Epithelial cell of proximal tubule (primary cell): ENCODE data around the gene AUTS2. TPM values are rescaled to one million over a fixed set of nuclear protein-coding genes. Genes with fewer than 3 reads are reported as not detected.

Source experiments
- DNase-seq: peaks from one replicate; pipeline ENCODE4 v3.0.0-alpha.2; 2011; ENCODE audit warnings: low read depth
- H3K4me3 ChIP-seq: 2 replicates; pipeline ENCODE4 v1.5.1; 2011; ENCODE audit warnings: low read depth, mild to moderate bottlenecking, low read length
- CTCF ChIP-seq: conservative IDR thresholded peaks from 2 replicates; pipeline ENCODE4 v1.5.1; 2012; ENCODE audit warnings: low read depth, mild to moderate bottlenecking, low read length
- total RNA-seq: library from RNA; depleted of rRNA; stranded (reverse); fragments of >200 nt; gene quantifications from 2 replicates; pipeline ENCODE4 v1.2.3, GENCODE V29; 2015

Gene AUTS2
- total RNA-seq, 1 donor from 2014 or later, result 10.0 TPM

GRCh38 chr7:69934144-69934903 is 336.0 kb downstream of the AUTS2 start:
- no peak overlapping the region for H3K4me3 ChIP-seq
- DNase-seq, result no peak
- TF ChIP-seq CTCF, result no peak

DNA sequence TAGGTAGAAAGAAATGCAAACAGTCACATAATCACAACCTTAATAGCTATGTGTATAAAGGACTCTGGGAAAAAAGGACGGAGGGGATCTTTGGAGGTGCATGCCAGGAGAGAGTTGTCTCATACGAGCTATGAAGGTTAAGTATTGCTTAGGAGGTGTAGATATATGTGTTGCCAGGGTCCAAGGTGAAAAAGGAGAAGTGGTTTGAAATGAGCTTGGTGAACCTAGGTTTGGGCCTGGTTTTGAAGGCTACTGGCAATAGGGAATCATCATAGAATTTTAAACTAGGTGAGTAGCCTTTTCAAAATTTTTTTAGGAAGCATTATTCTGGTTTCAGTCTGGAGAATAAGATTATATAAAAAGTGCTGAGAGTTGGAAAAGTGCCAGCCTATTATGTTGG is 336.8 kb downstream of the AUTS2 start:
- TF ChIP-seq CTCF, result no peak
- no peak overlapping the region for H3K4me3 ChIP-seq
- DNase-seq, result no peak

DNA sequence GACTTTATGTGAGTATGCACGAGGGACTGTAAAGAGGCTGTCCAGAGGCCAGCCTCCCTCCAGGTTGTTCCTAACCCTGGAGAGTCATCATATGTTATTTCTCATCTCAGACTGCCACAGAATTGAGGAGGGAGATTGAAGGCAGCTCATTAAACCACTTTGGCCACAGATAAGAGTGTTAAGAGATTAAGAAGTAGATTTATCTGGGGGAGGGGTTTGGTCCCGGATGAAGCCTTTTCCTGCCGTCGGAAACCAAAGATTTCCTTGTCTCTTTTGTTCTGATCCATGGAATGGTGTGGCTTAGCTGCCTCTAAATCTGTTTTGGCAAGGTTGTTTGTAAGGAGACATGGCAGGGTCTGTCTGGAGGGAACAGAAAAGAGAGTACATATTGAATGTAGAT is 338.8 kb downstream of the AUTS2 start:
- no peak overlapping the region for H3K4me3 ChIP-seq
- no peak for DNase-seq
- TF ChIP-seq CTCF, result no peak

DNA sequence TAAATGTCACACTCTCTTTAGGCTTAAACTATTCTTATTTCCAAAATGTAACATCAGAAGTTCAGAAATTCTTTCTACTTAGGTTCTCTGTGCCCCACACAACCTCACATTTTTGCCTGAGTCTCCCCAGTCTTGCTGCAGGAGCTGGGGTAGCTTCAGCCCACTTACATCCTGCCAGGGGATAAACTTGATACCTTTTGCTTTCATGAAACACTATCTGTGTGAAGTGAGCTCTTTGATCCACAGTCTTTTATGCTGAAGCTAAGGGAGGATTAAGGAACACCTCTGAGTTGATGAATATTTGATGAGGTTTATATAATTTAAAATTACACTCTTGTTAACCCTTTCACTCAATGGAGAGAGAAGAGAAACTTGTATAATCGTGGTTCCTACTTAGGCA is 341.0 kb downstream of the AUTS2 start:
- no peak for DNase-seq
- no peak for TF ChIP-seq CTCF
- H3K4me3 ChIP-seq, result no peak overlapping the region

GRCh38 chr7:69941077-69941651 is 342.9 kb downstream of the AUTS2 start:
- TF ChIP-seq CTCF, result no peak
- DNase-seq, result no peak
- no peak overlapping the region for H3K4me3 ChIP-seq

- no peak for DNase-seq
- H3K4me3 ChIP-seq, result no peak overlapping the region
- TF ChIP-seq CTCF, result no peak
Measured at GRCh38 chr7:69942573-69942972, 344.3 kb downstream of the AUTS2 start.

- no peak overlapping the region for H3K4me3 ChIP-seq
- no peak for TF ChIP-seq CTCF
- DNase-seq, result no peak
Measured at GRCh38 chr7:69946901-69947300, 348.6 kb downstream of the AUTS2 start.
